ENCODE data around the gene DPP9.

The DPP9 gene

DNA sequence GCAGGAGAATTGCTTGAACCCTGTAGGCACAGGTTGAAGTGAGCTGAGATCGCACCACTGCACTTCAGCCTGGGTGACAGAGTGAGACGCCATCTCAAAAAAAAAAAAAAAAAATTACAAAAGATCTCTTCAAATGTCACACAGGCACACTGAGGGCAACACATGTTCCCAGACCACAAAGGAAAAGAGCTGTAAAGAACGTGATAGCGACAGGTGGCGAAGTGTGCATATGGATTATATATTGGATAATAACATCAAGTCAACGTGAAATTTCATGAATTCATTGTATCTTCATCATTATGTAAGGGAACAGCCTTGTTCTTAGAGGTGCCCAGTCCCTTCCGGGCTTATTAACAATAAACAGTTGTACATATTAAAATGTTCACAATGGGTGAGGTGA lies 31.8 kb upstream of the DPP9 start:
- no peak overlapping the region for H3K4me3 ChIP-seq (replicated peaks; ENCODE audit: low read depth, low read length)
- H3K27me3 ChIP-seq (replicated peaks; ENCODE audit: control insufficient read depth, insufficient read depth, low read length): no peaks in the 10 kb centered on the region; the same call in 1 of the 2 replicates
- H3K36me3 ChIP-seq (ENCODE audit: control insufficient read depth, insufficient read depth, low read length): no peaks in the 10 kb centered on the region
- TF ChIP-seq, protein P1, sequence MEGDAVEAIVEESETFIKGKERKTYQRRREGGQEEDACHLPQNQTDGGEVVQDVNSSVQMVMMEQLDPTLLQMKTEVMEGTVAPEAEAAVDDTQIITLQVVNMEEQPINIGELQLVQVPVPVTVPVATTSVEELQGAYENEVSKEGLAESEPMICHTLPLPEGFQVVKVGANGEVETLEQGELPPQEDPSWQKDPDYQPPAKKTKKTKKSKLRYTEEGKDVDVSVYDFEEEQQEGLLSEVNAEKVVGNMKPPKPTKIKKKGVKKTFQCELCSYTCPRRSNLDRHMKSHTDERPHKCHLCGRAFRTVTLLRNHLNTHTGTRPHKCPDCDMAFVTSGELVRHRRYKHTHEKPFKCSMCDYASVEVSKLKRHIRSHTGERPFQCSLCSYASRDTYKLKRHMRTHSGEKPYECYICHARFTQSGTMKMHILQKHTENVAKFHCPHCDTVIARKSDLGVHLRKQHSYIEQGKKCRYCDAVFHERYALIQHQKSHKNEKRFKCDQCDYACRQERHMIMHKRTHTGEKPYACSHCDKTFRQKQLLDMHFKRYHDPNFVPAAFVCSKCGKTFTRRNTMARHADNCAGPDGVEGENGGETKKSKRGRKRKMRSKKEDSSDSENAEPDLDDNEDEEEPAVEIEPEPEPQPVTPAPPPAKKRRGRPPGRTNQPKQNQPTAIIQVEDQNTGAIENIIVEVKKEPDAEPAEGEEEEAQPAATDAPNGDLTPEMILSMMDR (IDR thresholded peaks at IDR 0.05; ENCODE audit: insufficient read depth, low read length, poor library complexity, severe bottlenecking): no peak
- no peak for DNase-seq (ENCODE audit: extremely low read depth, insufficient read length)

DNA sequence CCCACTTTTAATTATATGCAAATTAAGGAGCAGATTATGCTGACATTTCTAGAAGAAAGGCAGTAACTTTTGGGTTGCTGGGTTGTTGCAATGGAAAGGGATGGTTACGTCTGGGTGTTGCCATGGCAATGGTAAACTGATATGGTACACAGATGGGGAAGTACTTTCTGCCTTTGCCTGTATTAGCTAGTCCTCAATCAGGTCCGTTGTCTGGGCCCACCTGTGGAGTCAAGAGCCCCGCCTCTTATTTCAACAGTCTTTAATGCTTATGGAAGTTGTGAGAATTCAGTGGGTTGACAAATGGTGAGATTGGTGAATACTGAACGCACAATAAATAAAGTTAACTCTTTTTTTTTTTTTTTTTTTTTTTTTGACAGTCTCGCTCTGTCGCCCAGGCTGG lies 30.6 kb upstream of the DPP9 start:
- Histone ChIP-seq H3K4me3 (replicated peaks; ENCODE audit: low read depth, low read length) (no peak overlapping the region), H3K27me3 (replicated peaks; ENCODE audit: control insufficient read depth, insufficient read depth, low read length) (no peaks in the 10 kb centered on the region), H3K36me3 (ENCODE audit: control insufficient read depth, insufficient read depth, low read length) (no peaks in the 10 kb centered on the region)
- no peak for DNase-seq (ENCODE audit: extremely low read depth, insufficient read length)
- TF ChIP-seq, protein P1 (IDR thresholded peaks at IDR 0.05; ENCODE audit: insufficient read depth, low read length, poor library complexity, severe bottlenecking): no peak

DNA sequence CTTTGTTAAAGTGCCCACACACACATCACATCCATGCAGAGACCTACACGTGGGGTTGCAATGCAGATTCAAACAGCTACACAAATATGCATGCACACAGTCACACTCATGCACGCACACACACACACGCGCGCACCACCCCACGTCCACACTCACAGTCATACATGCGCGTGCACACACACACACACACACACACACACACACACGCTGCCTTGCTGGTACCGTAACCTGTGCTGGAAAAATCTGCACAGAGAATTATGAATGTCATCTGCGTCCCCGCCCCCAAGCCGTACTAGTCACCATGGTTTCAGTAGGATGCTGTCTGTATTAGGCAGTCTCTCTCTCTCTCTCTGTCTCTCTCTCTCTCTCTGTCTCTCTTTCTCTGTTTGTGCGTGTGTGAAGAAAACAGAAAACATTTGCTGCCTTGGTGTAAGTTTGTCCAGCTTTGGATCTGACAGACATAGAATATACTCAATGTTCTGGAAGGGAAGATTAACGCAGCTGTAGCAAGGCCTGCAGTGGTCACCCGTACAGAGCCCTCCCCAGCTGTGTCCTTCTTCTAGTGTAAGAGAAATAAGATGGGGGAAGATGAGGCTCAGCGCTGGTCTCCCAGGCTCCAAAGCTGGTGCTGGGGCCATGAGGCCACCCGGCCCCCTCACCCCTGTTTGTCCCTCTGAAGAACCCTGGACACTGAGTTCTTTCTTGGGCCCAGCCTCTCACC lies 26.4 kb upstream of the DPP9 start:
- no peak for DNase-seq (ENCODE audit: extremely low read depth, insufficient read length)
- H3K36me3 ChIP-seq (ENCODE audit: control insufficient read depth, insufficient read depth, low read length): no peaks in the 10 kb centered on the region
- TF ChIP-seq, protein P1 (IDR thresholded peaks at IDR 0.05; ENCODE audit: insufficient read depth, low read length, poor library complexity, severe bottlenecking): no peak
- no peak overlapping the region for H3K4me3 ChIP-seq (replicated peaks; ENCODE audit: low read depth, low read length)
- no peaks in the 10 kb centered on the region; the same call in 1 of the 2 replicates for H3K27me3 ChIP-seq (replicated peaks; ENCODE audit: control insufficient read depth, insufficient read depth, low read length)

DNA sequence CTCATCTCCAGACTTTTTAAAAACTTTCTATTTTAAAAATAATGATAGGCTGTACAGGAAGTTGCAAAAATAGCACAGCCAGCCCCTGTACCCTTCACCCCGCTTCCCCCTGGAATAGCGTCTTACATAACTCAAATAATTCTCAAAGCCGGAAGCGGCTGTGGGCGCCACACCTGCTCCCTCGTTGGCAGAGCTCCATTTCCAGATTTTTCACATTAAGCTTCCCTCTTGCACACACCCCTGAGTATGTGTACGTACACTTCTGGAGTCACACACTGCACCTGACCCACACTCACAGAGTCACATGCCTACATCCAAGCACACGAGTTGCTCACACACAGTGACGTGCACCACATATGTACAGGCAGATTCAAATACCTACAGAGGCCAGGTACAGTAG lies 24.9 kb upstream of the DPP9 start:
- TF ChIP-seq, protein P1 (IDR thresholded peaks at IDR 0.05; ENCODE audit: insufficient read depth, low read length, poor library complexity, severe bottlenecking): no peak
- no peak overlapping the region for H3K4me3 ChIP-seq (replicated peaks; ENCODE audit: low read depth, low read length)
- H3K27me3 ChIP-seq (replicated peaks; ENCODE audit: control insufficient read depth, insufficient read depth, low read length): no peaks in the 10 kb centered on the region; the same call in 1 of the 2 replicates
- DNase-seq (ENCODE audit: extremely low read depth, insufficient read length): no peak
- H3K36me3 ChIP-seq (ENCODE audit: control insufficient read depth, insufficient read depth, low read length): no peaks in the 10 kb centered on the region

DNA sequence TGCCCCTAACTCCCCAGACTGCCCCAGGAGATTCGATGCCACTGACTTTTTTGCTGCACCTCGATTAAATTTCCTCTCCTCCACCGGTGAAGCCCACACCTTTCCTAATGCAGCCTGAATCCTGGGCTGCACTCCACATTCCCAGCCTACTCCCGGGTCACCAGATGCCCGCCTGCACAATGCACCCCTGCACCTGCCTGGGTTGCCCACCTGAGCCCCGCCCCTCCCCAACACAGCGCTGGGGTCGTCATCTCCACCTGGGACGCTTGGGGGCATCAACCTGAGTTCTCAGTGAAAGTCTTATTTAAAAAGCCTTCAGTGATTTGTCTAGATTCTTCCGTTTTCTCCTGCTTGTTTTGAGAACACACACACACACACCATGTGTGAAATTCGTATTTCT lies 24.5 kb upstream of the DPP9 start:
- DNase-seq (ENCODE audit: extremely low read depth, insufficient read length): no peak
- no peaks in the 10 kb centered on the region; the same call in 1 of the 2 replicates for H3K27me3 ChIP-seq (replicated peaks; ENCODE audit: control insufficient read depth, insufficient read depth, low read length)
- no peaks in the 10 kb centered on the region for H3K36me3 ChIP-seq (ENCODE audit: control insufficient read depth, insufficient read depth, low read length)
- TF ChIP-seq, protein P1 (IDR thresholded peaks at IDR 0.05; ENCODE audit: insufficient read depth, low read length, poor library complexity, severe bottlenecking): no peak
- no peak overlapping the region for H3K4me3 ChIP-seq (replicated peaks; ENCODE audit: low read depth, low read length)
